Tibial nerve (tissue), 3 donors: ENCODE results near the gene PROCR.

Source experiments
- POLR2A ChIP-seq, 2 donors: fragments of 450-650 bp; IDR thresholded peaks; one replicate each; pipeline ENCODE4 v1.6.1; 2017; ENCODE audit warnings: antibody characterized with exemption in 2 of 2, mild to moderate bottlenecking in 2 of 2, moderate library complexity in 2 of 2
- TF ChIP-seq, protein P1 (sequence below), 5 experiments: fragments of 200-600 bp in 3 of 5; fragments of 450-650 bp in 2 of 5; sonication (generic) in 3 of 5; IDR thresholded peaks; one replicate each; pipeline ENCODE4 v1.5.1; 2016 to 2019; ENCODE audit warnings: antibody characterized with exemption in 5 of 5, mild to moderate bottlenecking in 3 of 5, moderate library complexity in 2 of 5

DNA sequence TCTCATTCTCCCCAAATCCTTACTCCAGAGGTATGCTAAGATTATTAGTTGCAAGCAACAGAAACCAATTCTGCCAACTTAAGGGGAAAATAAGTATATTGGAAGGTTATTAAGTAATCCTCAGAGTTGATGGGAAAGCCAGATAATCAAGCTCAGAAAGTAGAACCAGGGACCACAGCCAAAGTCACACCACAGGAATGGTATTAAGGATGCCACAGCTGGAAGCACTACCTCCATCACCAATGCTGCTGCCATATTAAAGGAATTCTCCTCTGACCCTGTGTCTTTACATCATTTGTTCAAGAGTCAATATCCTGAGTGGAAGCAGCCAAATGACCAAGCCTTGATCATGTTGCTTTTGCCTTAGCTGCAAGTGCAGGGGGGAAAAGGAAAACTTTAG is 9.9 kb downstream of the PROCR start:
- TF ChIP-seq, protein P1, sequence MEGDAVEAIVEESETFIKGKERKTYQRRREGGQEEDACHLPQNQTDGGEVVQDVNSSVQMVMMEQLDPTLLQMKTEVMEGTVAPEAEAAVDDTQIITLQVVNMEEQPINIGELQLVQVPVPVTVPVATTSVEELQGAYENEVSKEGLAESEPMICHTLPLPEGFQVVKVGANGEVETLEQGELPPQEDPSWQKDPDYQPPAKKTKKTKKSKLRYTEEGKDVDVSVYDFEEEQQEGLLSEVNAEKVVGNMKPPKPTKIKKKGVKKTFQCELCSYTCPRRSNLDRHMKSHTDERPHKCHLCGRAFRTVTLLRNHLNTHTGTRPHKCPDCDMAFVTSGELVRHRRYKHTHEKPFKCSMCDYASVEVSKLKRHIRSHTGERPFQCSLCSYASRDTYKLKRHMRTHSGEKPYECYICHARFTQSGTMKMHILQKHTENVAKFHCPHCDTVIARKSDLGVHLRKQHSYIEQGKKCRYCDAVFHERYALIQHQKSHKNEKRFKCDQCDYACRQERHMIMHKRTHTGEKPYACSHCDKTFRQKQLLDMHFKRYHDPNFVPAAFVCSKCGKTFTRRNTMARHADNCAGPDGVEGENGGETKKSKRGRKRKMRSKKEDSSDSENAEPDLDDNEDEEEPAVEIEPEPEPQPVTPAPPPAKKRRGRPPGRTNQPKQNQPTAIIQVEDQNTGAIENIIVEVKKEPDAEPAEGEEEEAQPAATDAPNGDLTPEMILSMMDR (IDR thresholded peaks at IDR 0.05): no peak
- TF ChIP-seq POLR2A (IDR thresholded peaks at IDR 0.05): no peak
